A204.1 (cell line): ENCODE measurements around the gene EXD3.

Source experiments
- FAIRE-seq: peaks from 2 replicates; lab custom pipeline; 2012; peaks lifted over from hg19 to GRCh38; lab: Jason Lieb, UNC

Gene EXD3

GRCh38 chr9:137365552-137366444 is 57.2 kb downstream of the EXD3 start:
- FAIRE-seq = no peak

- no peak for FAIRE-seq
These were observed 57.9 kb downstream of the EXD3 start for GRCh38 chr9:137365056-137365455.

GRCh38 chr9:137359850-137360249 is 63.1 kb downstream of the EXD3 start:
- no peak for FAIRE-seq

GRCh38 chr9:137358126-137358525 is 64.8 kb downstream of the EXD3 start:
- no peak for FAIRE-seq

DNA sequence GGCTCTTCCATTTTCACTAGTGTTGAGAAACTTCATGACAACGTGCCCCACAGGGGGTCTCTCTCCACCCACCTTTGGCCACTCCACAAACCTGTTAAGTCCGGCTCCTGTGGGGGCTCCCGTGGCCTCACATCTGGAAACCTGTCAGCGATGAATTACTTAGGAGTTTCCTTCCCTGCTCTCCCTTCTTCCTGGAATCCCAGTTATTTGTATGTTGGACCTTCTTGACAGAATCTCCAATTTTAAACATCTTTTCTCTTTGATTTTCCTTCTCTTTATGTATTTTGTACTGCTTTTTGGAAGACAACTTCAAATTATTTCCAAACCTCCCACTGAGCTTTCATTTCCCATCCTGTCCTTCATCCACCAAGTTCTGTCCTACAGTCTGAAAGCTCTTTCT is 65.8 kb downstream of the EXD3 start:
- FAIRE-seq = no peak

GRCh38 chr9:137355761-137356365 is 67.1 kb downstream of the EXD3 start:
- FAIRE-seq = no peak

GRCh38 chr9:137354845-137355760 is 67.9 kb downstream of the EXD3 start:
- no peak for FAIRE-seq

GRCh38 chr9:137354153-137354844 is 68.7 kb downstream of the EXD3 start:
- no peak for FAIRE-seq

DNA sequence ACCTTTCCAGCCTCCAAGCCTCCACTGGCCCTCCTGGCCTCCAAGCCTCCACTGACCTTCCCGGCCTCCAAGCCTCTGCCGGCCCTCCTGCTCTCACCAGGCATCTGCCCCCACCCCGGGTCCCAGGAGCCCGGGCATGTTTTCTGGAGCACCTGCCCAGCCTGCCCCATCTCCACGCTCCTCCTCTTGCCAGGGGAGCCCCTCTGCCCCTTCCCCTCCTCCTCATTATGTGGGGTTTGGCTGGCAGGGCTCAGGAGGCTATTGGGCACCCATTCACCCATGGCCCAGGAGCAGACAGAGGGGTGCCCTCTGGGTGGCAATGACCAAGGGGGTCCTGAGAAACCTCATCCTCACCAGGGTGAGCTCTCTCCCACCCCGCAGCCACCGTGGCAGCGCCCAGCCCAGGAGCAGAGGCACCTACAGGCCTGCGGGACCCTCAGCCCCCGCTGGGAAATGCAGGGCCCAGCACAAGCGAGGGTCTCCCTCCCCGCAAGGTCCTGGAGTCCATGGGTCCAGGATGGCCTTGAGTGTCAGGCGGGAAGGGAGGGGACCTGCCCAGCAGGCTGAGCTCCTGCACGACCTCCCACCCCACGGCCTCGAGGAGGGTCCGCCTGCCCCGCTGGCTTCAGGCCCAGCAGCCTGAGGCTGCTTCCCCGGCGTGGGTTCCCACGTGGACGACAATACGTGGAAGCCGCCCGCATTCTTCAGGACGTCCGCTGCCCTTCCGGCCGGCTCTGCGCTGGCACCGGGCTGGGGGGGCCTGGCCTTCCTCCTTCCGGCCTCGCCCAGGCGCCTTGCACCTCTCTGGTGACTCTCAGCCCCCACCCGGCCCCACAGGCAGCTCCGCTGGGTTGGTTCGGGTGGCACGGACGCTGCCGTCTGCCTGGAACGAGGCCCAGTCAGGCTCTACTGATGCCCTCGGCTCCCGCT is 69.5 kb downstream of the EXD3 start:
- FAIRE-seq = no peak

- FAIRE-seq = no peak
These were observed 70.3 kb downstream of the EXD3 start for GRCh38 chr9:137352511-137353222.

DNA sequence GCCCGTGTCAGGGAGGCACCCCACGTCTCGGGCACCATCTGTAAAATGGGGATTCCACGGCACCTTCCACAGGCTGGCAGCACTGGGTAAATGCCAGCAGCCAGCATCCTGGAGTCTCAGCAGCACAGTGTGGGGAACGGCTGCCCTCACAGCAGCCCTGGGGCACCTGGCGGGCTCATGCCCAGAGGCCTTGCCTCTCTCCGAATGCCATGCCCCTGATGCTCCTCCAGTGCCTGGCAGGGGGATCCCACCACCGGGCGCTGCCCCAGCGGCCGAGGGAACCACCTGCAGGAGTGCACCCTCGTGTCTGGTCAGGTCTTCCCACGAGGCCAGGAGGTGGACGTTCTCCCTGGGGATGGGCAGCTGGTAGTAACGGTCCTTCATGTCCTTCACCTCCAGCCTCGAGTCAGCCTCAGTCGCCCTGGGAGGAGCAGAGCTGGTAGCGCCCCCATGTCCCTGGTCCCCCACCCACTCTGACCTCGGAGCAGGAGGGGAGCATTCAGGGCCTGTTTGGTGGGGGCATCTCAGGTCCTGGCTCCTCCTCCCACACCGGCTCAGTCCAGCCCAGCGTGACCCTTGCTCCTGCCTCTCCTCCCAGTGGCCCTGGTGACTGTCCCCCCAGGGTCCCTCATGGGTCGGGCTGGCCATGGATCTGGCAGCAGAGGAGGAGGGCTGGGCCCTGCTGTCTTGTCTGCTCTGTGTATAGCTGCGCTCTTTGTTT is 71.0 kb downstream of the EXD3 start:
- no peak for FAIRE-seq

GRCh38 chr9:137350696-137351584 is 72.0 kb downstream of the EXD3 start:
- no peak for FAIRE-seq

- FAIRE-seq = no peak
These were observed 73.4 kb downstream of the EXD3 start for GRCh38 chr9:137349471-137350033.

- no peak for FAIRE-seq
These were observed 74.0 kb downstream of the EXD3 start for GRCh38 chr9:137348769-137349470.

- no peak for FAIRE-seq
These were observed 75.0 kb downstream of the EXD3 start for GRCh38 chr9:137347928-137348327.

DNA sequence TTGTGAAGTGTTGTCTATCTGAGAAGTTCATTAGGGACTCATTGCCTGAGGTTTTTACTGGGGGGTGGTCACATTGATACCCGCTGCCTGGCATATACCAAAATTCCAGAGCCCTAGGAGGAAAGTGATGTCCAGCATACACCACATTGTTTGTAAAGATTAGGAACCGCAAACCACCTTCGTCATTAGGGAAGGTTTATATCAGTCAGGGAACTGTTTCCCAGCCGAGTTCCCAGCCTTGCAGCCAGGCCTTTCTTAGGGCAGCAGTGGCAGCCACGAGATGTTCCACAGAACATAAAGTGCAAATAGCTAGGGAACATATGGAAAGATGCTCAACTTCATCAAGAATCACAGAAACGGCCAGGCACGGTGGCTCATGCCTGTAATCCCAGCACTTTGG is 80.5 kb downstream of the EXD3 start:
- FAIRE-seq = no peak

DNA sequence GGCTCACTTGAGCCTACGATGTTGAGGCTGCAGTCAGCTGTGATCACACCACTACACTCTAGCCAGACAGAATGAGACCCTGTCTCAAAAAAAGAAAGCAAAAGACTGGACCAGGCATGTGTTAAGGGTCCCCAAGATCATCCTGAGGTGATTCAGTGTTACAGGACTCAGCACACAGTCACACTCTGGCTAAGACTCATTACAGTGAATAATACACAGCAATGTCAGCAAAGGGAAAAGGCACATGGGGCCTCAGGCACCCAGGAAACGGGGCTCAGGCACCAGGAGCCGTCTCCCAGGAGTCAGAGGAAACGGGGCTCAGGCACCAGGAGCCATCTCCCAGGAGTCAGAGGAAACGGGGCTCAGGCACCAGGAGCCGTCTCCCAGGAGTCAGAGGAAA is 81.7 kb downstream of the EXD3 start:
- FAIRE-seq = no peak
